Ramos (cell line): ENCODE results near the gene CTNNA2.

Source experiments
- in situ Hi-C: fragments of 300-500 bp; cut with MboI; formaldehyde crosslinking; loops from one replicate; pipeline ENCODE4 v1.14.3; 2022; ENCODE audit warnings: low sequenced_read_pairs; ENCODE audit not compliant: unreplicated experiment

Gene CTNNA2

DNA sequence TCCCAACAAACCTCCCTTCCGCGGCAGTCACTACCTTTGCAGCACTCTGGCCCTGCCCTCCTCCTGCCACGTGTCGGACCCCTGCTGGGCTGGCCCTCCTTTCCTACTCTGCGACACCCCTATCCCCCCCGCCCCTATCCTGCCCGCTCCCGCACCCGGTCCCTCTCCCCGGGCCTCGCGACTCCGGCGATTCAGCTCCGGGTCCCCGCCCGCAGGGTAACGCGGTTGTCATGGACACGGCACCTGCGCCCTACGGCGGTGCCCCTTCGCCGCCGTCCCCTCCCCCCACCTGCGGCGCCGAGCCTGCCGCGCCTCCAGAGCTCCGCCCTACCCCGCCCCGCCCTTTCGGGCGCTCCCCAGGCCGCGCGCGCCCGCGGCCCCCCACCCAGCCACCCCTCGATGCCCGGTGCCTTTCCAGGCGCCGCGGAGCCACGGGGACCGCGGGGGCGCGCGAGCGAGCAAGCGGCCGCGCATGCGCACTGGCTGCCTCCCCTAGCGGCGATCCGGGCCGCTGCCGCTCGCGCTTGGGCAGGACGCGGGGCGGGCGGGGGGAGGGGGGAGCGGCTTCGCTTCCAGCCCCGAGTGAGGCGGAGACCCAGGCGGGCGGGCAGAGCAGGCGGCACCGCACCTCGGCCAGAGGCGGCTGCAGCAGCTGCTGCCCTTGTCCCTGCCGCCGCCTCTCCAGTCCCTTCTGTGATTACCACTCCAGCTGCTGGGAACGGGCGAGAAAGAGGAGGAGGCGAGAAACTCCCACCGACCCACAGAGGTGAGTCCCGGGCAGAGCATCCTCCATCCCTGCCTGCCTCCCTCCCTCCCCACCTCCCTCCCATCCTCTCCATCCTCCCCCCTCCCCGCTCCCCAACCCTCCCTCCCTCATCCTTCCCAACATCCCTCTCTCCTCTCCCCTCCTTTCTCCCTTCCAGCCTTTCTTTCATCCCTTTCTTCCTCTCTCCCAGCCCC is at the start of gene CTNNA2:
Gene CTNNA2, plus strand, starts transcription at position 610 of the 960 bp plus-strand sequence.
- in situ Hi-C loops: no loop called here

DNA sequence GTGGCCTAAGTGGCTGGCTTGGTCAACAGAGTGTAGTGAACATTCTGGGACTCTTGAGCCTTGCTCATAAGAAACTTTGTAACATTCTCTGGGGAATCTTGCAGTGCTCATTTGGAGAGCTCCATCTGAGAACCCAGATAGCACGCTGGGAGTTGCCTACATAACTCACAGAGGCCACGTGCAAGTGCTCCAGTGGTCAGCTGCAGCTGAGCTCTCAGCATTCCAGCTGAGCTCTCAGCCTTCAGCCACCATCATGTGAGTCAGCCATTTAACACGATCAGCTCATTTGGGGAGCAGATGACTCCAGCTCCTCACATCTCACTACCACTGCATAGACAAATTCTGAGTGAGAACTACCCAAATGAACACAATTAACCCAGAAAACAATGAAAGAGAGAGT is 25.5 kb upstream of the CTNNA2 start:
- in situ Hi-C loops: no loop called here

DNA sequence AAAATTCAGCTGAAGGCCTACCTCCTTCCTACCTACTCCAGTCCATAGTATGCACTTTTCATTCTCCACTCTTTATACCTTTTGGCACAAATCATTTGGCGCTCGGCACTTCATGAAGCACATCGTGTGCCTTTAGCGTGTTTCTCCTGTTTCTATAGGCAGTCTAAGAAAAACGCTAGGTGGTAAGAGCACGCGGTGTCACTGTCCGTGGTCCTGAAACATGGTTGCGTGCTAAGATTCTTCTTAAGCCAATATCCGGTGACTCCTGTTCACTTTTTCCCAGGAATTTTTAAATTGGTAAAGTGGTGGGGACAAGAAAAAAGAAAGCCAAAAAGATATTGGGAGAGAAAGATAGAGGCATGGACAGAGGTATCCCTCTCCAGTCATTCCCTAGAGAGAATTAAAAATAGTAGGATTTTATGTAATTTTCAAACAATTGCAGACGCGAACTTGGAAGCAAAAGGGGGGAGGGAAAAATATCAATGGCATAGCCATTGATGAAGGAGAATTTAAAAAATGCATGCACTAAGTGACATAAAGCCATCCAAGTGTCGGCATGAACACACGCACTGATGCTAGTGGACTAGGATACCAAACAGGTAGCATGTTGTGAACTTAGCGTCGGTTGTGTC is 1.4 kb upstream of the CTNNA2 start:
- in situ Hi-C loops: no loop called here

DNA sequence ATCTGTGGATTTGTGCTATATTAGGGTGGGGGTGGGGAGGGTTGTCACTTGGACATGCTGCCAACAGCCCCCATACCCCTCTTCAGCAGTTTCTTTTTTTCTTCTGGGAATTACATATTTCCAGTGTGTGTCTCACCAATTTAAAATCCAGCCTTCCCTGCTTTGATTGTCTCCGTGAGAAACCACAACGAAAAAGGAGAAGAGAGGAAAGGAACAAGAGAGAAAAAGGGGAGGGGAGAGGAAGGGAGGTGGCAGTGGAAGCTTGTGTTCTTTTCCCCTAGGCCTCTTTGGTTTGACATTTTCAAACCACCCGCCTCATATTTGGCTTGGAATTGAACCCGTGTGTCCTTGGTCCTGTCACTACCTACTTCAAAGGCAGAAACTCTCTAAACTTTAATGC is 860 bp downstream of the CTNNA2 start:
- in situ Hi-C loops: no loop called here

DNA sequence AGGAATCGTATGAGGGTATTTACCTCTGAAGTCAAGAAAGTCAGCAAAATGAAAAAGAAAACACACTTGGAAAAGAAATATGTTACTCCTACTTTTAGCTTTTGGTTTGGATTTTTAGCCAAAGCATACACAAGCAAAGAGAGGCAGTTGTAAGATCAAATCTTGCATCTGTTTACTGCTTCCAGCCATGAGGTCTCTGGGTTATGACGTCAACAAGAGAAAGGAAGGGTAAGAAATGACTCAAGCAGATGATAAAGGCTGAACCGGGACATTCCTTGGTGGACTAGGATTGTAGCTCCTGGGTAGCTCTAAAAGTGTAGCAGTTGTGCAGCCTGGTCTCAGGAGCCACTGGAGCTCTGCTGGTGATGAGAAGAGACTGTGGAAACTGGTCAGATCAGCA is 16.8 kb downstream of the CTNNA2 start:
- in situ Hi-C loops: no loop called here

DNA sequence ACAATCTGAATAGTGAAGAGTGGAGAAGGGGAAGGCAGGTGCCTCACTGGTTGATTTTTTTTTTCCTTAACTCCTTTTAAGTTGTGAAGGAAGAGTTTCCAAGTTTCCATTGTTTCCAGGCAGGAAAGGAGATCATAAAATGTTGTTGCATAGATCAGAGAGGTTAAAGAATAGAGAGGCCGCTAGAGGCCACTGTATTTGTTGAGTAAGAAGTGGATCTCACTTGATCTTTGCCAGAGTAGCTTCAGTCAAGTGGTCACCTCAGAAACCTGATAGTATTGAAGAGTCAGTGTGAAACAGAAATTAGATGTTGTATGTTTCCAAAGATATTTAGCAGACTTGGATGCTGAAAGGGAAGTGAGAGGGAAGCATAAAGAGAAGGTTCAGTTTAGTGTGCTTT is 17.6 kb downstream of the CTNNA2 start:
- in situ Hi-C loops: no loop called here

DNA sequence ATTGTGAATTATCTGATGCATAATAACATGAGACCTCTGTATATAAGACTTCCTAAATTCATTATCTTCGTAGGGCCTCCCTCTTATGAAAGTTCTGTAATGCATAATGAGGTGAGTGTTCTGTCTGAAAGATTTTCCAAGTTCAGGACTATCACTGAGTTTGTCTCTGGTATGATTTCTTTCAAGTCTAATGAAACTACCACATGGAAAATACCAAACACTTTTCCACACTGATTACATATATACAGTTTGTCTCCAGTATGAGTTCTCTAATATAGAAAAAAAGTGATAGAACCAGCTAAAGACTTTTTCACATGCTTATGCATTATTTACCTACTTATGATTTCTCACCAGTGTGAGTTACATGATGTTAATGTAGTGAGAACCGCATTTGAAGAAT is 34.7 kb downstream of the CTNNA2 start:
- in situ Hi-C loops: no loop called here

DNA sequence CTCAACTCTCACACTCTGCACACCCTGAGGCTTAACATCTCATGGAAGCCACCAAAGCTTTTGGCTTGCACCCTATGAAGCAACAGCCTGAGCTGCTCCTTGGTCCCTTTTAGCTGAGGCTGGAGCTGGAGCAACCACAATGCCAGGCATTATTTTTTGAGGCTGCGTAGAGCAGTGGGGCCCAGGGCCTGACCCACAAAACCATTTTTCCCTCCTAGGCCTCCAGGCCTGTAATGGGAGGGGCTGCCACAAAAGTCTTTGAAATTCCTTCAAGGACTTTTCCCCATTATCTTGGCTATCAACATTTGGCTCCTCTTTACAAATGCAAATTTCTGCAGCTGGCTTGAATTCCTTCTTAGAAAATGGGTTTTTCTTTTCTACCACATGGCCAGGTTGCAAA is 39.8 kb downstream of the CTNNA2 start:
- in situ Hi-C loops: no loop called here

DNA sequence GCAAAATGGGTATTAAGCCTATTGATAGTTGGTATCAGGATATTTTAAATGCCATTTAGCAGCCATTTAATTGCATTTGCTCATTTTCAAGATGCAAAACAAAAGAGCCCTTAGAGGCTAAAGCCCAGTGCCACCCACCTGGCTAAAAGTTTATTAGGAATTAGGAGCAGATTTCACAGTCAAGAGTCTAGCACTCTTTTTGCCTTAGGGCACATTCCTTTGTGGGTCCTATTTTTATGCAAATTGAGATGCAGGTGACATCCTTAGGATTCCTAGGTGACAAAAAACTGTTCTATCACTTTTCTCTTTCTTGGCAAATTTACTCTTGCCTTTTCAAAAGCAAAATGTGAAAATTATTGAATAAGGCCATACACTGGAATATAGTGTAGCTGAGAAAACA is 42.0 kb downstream of the CTNNA2 start:
- in situ Hi-C loops: no loop called here

DNA sequence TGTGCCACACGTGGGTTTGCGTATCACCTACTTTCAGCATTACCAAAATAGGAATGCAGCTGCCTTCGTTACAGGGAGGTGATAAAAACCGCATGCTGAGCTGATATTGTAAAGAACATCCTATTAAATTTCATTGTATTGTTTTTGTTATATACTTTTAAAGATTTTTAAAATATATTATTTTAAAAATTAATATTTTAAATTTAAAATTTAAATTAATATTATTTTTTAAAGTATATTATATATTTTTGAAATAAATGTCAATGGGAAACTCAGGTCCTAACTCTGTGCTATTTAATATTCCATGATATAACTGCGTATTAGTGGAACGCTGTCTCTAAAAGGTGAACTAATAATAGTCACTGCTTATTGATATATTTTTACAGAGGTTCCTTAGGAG is 51.2 kb downstream of the CTNNA2 start:
- in situ Hi-C loops: no loop called here

DNA sequence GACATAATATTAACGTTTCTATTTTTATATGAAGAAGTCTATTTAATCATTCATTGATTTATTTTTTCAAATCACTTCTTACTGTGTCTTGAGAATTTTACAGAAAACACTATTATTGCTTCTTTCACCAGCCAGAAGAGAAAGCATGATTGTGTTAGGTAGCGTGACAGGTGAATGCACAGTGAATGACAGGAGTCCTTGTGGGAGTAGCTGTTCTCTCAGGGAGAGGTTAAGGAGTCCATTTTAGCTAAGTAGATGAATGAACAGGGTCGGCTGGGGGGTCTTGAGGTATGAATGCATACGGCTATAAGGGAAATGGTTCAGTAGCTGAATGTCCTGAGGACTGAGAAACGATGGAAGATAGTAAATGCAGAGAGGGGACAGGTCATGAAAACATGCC is 56.2 kb downstream of the CTNNA2 start:
- in situ Hi-C loops: no loop called here

DNA sequence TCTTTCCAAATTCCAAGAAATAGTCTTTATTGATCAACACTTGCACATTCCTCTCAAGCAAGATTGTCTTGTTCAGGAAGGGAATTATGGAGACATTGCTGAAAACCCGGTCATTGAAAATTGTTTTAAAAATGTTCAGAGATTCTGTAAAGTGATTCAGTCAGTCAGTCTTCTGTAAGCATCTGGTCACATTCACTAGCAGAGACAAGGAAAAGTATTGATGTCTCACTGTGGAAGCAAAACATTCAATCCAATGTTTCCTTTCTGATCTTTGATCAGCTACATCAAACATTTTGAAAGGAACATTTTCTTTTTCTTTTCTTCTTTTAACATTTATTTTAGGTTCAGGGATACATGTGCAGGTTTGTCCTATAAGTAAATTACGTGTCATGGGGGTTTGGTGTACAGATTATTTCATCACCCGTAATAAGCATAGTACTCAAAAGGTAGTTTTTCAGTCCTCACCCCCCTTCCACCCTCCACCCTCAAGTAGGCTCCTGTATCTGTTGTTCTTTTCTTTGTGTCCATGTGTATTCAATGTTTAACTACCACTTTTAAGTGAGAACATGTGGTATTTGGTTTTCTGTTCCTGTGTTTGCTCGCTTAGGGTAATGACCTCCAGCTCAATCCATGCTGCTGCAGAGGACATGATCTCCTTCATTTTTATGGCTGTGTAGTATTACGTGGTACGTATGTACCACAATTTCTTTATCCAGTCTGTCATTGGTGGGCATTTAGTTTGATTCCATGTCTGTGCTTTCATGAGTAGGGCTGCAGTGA is 61.2 kb downstream of the CTNNA2 start:
- in situ Hi-C loops: no loop called here

DNA sequence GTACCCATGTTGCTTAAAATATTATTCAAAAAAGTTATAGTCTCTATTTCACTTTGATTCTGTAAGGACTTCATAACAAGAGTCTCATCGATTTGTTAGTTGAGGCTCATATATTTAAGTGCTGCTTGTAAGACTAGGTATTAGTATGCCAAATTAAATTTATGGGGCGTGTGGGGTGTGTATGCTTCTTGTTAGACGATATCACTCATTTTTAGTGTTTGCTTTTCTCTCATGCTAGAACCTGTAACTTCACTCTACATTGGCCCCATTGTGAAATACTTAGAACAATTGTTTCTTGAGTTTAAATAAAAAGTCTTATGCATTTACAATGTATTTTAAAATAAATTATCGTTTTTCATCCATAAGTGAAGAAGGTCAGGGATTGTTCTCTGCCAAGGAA is 63.6 kb downstream of the CTNNA2 start:
- in situ Hi-C loops: no loop called here

DNA sequence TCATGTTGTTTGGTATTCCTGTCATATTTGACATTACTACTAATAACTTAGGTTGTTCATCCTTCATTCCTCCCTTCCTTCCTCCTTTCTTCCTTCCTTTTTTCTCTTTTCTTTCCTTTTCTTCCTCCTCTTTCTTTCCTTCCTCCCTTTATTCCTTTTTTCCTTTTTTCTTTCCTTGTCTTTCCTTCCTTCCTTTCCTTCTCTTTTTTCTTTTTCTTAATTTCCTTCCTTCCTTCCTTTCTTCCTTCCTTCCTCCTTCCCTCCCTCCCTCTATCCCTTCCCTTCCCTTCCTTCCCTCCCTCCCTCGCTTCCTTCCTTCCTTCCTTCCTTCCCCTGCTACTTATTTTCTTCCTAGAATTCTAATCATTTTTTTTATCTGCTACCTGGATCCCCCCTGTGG is 66.1 kb downstream of the CTNNA2 start:
- in situ Hi-C loops: no loop called here

DNA sequence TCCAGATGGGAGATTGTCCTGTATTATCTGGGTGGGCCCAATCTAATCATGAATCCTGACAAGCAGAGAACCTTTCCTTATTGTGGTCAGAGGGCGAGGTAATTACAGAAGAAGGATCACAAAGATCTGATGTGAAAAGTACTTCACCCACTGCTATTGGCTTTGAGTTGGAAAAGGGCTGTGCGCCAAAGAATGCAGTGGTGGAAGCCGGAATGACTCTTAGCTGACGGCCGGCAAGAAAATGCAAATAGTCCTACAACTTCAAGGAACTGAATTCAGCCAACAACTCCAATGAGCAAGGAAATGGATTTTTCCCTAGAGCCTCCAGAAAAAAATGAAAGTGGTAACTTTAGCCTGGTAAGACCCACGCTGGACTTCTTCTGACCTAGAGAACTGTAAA is 67.3 kb downstream of the CTNNA2 start:
- in situ Hi-C loops: no loop called here

DNA sequence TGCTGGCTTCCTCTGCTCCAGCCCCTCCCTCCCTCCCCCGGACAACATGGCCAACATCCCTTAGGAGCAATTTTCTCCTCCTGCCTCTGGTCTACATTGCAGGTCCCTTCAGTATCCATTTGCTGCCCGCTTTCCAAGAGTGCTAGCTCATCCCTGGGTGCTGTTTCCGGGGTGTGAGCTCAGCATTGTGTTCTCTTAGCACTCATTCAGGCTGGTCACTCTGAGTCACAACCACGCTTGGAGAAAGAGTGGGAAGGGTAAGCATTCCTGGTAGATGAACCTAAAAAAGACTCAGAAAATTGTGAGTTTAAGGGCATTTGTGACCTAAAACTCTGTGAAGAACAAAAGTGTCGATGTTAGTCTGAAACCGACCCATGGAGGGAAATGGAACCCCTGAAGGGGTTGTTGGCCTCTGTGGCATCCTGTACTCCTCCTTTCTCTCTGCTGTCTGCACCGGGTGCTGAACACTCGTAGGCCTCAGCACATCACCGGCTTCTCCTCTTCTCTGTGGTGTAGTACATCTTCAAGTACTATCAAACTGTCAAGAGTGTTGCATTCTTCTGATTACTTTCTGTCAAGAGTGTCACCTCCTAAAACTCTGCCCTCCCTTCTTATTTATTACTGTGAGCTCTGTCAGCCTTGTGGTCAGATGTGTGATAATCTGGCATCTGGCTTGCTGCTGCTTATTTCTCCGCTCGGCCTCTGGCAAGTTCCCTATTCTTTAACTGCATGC is 73.0 kb downstream of the CTNNA2 start:
- in situ Hi-C loops: no loop called here

DNA sequence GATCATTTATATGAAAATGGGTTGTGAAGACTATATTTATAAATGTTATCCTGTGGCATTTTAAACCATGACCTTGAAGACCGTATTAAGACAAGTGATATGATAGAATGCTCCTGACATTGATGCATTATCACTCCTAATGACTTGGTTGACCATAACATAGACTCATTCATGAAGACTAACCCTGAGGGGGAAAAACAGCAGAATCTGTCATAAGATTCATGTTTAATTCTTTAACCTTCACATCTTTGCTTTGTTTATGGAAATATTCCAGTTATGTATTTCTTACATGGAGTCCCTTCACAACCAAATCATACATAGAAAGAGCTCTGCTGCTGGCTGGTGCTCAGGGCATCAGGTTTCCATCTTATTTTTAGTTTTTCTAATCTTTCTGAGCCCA is 78.4 kb downstream of the CTNNA2 start:
- in situ Hi-C loops: no loop called here

DNA sequence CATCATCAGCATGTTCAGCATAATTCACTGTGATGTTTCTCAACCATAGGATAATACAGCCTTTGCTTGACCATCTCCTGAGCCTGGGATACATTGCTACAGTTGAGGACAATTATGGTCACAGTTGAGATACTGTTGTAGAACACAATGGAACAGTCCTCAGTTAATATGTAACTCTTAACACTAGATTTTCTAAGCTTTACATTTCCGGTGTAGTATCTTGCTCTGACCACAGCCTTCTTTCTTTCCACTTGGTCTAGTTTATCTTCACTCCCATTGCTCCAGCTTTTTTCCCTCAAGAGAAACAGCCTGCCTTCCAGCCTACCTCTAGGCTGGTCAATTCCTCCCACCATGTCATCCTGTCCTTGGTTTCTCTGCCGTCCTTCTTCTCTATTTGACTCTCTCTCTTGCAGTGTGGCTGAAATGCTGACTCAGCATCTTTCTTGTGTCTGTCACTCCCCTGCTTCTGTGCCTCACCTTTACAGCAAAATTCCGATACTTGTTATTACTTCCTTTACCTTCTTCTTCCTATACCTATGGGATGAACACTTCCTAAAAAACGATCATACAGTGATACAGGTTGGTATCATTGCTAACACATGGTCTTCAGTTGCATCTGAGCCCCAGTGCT is 80.5 kb downstream of the CTNNA2 start:
- in situ Hi-C loops: no loop called here

DNA sequence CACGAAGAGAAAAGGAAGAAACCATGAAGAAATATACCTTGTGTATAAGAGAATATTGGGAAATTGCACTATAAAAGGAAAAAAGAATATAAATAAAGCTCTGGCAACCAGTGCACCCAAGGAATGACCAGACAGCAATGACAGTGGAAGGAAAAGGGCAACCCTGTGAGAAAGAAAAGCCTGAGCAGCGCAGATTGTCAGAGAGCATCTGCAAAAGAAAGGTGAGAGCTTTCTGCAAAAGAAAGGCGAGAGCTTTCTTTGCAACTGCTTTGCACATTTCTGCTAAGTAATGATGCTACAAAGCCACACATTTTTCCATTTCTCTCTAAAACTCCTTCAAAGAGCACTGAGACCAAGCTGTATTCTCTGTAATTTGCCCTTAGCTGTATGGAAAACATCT is 83.6 kb downstream of the CTNNA2 start:
- in situ Hi-C loops: no loop called here

DNA sequence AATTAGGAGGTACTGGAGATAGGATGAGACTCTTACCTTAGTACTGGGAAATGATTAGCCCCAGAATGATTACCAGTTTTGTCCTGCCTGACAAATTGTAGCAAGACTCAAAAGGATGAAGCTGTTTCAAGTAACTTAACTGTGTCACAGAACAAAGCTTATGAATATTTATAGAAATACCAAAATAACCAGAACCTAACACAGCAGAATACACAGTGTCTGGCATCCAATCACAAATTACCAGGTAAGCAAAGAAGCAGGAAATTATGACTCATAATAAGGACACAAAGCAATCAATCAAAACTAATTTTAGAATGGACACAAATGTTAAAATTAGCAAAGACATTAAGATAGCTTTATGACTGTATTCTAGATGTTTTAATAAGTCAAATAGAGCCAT is 91.9 kb downstream of the CTNNA2 start:
- in situ Hi-C loops: no loop called here
